Stimulated activated CD4-positive, alpha-beta T cell treated with anti-CD3 and anti-CD28 coated beads, Interleukin-1b, Interleukin-23, amount 100 ng/mL, for 24 hours (primary cell): Measurements from ENCODE around the gene SLC23A1.
"Not testable (repeated sequence)": the region's sequence is repeated elsewhere in the genome, so short reads cannot be mapped to it uniquely, and the experiment has no call there.

Source experiments
- DNase-seq, 4 experiments: peaks; one replicate each; pipeline ENCODE4 v3.0.0-alpha.2; 2020; ENCODE audit warnings: low read depth in 4 of 4, low spot score in 1 of 4

SLC23A1 gene

GRCh38 chr5:139390639-139391569 lies 7.8 kb upstream of the SLC23A1 start:
- DNase-seq: no peak

- no peak for DNase-seq
Observed at GRCh38 chr5:139389701-139390638, 6.9 kb upstream of the SLC23A1 start, which contains the start of gene MZB1. Gene MZB1, minus strand, starts transcription at chr5:139389913. Its CDS starts 57 bp downstream, at chr5:139389856.

GRCh38 chr5:139388198-139388821 lies 5.2 kb upstream of the SLC23A1 start:
- DNase-seq: no peak

GRCh38 chr5:139387611-139388197 lies 4.6 kb upstream of the SLC23A1 start:
- no peak for DNase-seq

- DNase-seq: not testable (repeated sequence)
Observed at GRCh38 chr5:139386956-139387355, 3.9 kb upstream of the SLC23A1 start.

- no peak for DNase-seq
Observed at GRCh38 chr5:139386050-139386438, 2.9 kb upstream of the SLC23A1 start.

GRCh38 chr5:139385061-139386049 lies 2.3 kb upstream of the SLC23A1 start:
- no peak for DNase-seq

GRCh38 chr5:139384591-139385051 lies 1.5 kb upstream of the SLC23A1 start:
- DNase-seq: no peak

- no peak for DNase-seq
Observed at GRCh38 chr5:139383993-139384590, 995 bp upstream of the SLC23A1 start.

GRCh38 chr5:139382807-139383206 lies 290 bp downstream of the SLC23A1 start:
- DNase-seq: no peak

GRCh38 chr5:139381837-139382761 lies 998 bp downstream of the SLC23A1 start:
- DNase-seq: no peak

- DNase-seq: no peak
Observed at GRCh38 chr5:139379626-139380449, 3.3 kb downstream of the SLC23A1 start.

GRCh38 chr5:139378941-139379361 lies 4.1 kb downstream of the SLC23A1 start:
- DNase-seq: no peak

- DNase-seq: no peak
Observed at GRCh38 chr5:139378101-139378825, 4.8 kb downstream of the SLC23A1 start.

- no peak for DNase-seq
Observed at GRCh38 chr5:139377226-139377625, 5.9 kb downstream of the SLC23A1 start.

- DNase-seq: no peak
Observed at GRCh38 chr5:139376364-139376763, 6.7 kb downstream of the SLC23A1 start.
